Epithelial cell of proximal tubule (primary cell): ENCODE data around the gene HOXA6. TPM values are rescaled to one million over a fixed set of nuclear protein-coding genes. Genes with fewer than 3 reads are reported as not detected.

Experiments used
- DNase-seq: peaks from one replicate; pipeline ENCODE4 v3.0.0-alpha.2; 2011; ENCODE audit warnings: low read depth
- H3K4me3 ChIP-seq: 2 replicates; pipeline ENCODE4 v1.5.1; 2011; ENCODE audit warnings: low read depth, mild to moderate bottlenecking, low read length
- CTCF ChIP-seq: conservative IDR thresholded peaks from 2 replicates; pipeline ENCODE4 v1.5.1; 2012; ENCODE audit warnings: low read depth, mild to moderate bottlenecking, low read length
- total RNA-seq: library from RNA; depleted of rRNA; stranded (reverse); fragments of >200 nt; gene quantifications from 2 replicates; pipeline ENCODE4 v1.2.3, GENCODE V29; 2015

HOXA6 gene
- total RNA-seq, 1 donor from 2014 or later = 5.7 TPM

DNA sequence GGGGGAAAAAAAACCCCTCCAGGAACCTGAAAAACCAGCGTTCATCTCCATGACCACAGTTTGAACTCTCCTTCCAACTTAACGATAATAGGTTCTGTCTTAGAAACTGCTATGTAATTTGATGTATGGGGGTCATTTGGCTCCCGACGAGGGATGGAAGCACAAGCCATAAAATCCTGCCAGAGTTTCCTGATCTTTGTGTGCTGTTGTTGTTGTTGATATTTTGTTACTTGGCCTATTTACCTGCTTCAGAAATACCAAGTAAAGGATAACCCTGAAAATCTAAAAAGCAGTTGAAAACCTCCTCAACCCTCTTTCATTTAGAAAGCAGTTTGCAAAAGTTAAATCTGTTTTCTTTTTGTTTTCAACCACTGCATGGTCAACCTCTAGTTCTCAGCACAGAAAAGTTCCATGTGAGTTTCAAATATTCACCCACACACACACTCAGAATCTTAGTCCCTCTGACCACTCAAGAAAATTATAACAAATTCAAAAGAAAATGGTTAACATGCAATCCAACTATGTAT lies 35.8 kb downstream of the HOXA6 start:
- no peak for TF ChIP-seq CTCF
- H3K4me3 ChIP-seq = peak overlapping the region; percentile 74
- no peak for DNase-seq

- peak overlapping the region; percentile 74 for H3K4me3 ChIP-seq
- TF ChIP-seq CTCF = peak; percentile 6
- no peak for DNase-seq
Measured at GRCh38 chr7:27111042-27111750, 36.4 kb downstream of the HOXA6 start.

GRCh38 chr7:27110186-27111031 lies 37.2 kb downstream of the HOXA6 start:
- DNase-seq = no peak
- TF ChIP-seq CTCF = no peak
- peak overlapping the region; percentile 74 for H3K4me3 ChIP-seq

DNA sequence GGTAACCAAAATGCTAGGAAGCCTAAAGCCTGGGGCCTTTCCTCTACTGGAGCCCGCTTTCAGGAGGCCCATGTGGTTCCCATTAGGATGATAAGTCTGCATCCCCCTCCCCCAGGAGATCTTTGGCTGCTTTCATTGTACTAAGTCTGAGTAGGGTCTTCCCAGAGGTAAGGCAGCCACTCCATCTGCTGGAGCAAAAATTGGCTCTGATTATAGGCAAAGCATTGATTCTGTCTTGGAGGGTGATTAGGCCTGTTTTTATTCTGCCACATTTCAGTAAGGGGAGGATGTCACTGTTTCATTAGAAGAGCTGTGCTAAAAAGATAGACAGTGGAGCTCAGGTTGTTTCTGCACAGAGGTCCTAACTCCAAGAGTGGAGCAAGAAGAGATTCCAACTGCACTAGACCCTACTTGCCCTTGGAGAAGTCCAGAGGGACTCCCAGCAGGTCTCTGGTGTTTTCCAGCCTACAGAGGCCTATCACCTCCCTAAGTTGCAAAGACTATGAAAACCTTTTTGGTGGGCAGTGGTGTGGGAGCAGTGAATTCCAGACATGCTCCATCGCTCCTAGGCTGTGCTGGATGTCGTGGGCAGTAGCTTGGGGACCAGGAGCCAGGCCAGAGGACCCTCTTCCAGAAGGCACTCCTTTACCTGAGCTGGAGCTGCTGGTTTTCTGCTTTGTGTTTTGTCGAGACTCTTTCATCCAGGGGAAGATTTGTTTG lies 37.9 kb downstream of the HOXA6 start:
- H3K4me3 ChIP-seq = peak overlapping the region; percentile 5
- no peak for TF ChIP-seq CTCF
- DNase-seq = no peak

DNA sequence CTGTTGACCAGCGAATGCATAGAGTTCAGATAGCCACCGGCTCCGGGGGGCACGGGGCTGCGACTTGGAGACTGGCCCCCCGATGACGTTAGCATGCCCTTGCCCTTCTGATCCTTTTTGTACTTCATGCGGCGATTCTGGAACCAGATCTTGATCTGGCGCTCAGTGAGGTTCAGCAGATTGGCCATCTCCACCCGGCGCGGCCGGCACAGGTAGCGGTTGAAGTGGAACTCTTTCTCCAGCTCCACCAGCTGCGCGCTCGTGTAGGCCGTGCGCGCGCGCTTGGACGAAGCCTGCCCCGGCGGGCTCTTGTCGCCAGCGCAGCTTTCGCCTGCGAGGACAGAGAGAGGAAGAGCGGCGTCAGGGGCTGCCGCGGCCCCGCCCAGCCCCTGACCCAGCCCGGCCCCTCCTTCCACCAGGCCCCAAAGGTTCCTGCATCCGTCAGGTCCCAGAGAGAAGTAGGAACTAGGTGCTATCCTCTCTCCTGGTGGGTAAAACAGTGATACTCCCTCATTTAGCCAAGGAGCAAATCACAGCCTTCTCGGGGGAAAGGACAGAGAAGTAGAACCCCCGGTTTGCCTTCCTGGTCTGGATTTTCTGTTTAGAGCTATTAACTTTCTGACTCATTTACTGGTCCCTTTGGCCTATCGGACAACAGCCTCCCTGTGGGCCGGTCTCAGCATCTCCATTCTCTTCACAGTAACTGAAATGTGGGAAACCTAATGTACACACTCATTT lies 39.0 kb downstream of the HOXA6 start:
- H3K4me3 ChIP-seq = peak overlapping the region; percentile 35
- no peak for DNase-seq
- TF ChIP-seq CTCF = no peak
